ENCODE data around the gene TMEM131.

DNA sequence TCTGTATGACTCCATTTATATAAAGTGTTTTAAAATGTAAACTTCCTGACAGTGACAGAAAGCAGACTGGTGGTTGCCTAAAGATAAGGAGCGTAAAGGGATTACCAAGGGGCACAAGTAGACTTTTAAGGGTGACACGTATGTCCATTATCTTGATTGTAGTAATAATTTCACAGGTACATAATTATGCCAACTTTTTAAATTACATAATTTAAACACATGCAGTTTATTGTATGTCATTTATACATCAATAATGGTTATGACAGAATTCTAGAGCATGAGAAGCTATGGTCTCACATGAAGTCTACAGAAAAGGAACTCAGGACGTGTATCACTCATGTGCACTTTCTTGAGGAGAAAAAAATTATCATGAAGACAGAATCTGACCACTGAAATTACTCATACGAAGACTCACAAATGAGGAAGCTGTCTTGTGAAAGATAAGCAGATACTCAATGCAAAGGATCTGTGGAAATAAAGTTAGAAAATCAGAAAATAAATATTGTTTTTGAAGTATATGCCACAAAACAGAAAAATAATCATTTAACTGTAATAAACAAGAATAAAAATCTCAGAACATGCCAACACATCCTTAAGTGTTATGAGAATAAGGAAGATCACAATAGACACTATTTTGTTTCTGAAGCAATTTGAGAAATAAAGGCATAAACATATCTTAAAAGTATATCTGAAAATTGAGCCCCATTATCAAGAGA lies 84.4 kb downstream of the TMEM131 start:
- TF ChIP-seq, protein P1, sequence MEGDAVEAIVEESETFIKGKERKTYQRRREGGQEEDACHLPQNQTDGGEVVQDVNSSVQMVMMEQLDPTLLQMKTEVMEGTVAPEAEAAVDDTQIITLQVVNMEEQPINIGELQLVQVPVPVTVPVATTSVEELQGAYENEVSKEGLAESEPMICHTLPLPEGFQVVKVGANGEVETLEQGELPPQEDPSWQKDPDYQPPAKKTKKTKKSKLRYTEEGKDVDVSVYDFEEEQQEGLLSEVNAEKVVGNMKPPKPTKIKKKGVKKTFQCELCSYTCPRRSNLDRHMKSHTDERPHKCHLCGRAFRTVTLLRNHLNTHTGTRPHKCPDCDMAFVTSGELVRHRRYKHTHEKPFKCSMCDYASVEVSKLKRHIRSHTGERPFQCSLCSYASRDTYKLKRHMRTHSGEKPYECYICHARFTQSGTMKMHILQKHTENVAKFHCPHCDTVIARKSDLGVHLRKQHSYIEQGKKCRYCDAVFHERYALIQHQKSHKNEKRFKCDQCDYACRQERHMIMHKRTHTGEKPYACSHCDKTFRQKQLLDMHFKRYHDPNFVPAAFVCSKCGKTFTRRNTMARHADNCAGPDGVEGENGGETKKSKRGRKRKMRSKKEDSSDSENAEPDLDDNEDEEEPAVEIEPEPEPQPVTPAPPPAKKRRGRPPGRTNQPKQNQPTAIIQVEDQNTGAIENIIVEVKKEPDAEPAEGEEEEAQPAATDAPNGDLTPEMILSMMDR (IDR thresholded peaks at IDR 0.05; ENCODE audit: borderline replicate concordance, extremely low read depth, low read length, poor library complexity, severe bottlenecking): no peak
- TF ChIP-seq EZH2 (IDR thresholded peaks at IDR 0.05; ENCODE audit: borderline replicate concordance, low read depth, low read length, severe bottlenecking): no peak

Data from DND-41 (cell line).